Endothelial cell of umbilical vein (primary cell): ENCODE data around the gene SLC7A11. TPM values are rescaled to one million over a fixed set of nuclear protein-coding genes. Genes with fewer than 3 reads are reported as not detected.

Experiments used
- BruUV-seq: library from RNA; stranded (reverse); fragments of 400-500 nt; replicated peaks from 2 replicates; lab custom pipeline; 2021; lab: Mats Ljungman, UMichigan
- CTCF ChIA-PET: fragments of 300-600, 350-600 bp; sonication (Branson Sonifier 250); formaldehyde crosslinking; loops from one replicate; lab custom pipeline; 2021; ENCODE audit warnings: antibody characterized with exemption, inconsistent platforms; lab: Charles Lee
- POLR2A ChIA-PET: fragments of 300-600, 350-600 bp; sonication (Branson Sonifier 250); formaldehyde crosslinking; loops from one replicate; lab custom pipeline; 2021; ENCODE audit warnings: antibody characterized with exemption, inconsistent platforms; lab: Charles Lee
- DNase-seq: peaks from one replicate; pipeline ENCODE4 v3.0.0-alpha.2; 2011; ENCODE audit warnings: low read depth, low spot score
- FAIRE-seq: peaks from 2 replicates; lab custom pipeline; 2011; peaks lifted over from hg19 to GRCh38; lab: Jason Lieb, UNC
- H2AFZ ChIP-seq: 2 replicates; pipeline ENCODE4 v1.6.0; 2012; ENCODE audit warnings: low read depth, low read length, control low read depth, inconsistent platforms
- H3K27ac ChIP-seq: 2 replicates; pipeline ENCODE4 v1.5.1; 2011; ENCODE audit warnings: low read depth, mild to moderate bottlenecking, control low read depth, low read length, moderate library complexity; ENCODE audit not compliant: insufficient read depth
- H3K27me3 ChIP-seq, 2 experiments: 2 replicates each; pipeline versions ENCODE4 v1.6.0 to v1.6.1; 2011; ENCODE audit warnings: low read length in 2 of 2, mixed read lengths in 1 of 2; ENCODE audit not compliant: control insufficient read depth in 2 of 2, insufficient read depth in 2 of 2
- H3K36me3 ChIP-seq, 2 experiments: 2 replicates in 1 of 2; 3 replicates in 1 of 2; pipeline ENCODE4 v1.5.1; 2011; ENCODE audit warnings: low read length in 2 of 2, mild to moderate bottlenecking in 1 of 2, moderate library complexity in 1 of 2; ENCODE audit not compliant: control insufficient read depth in 2 of 2, insufficient read depth in 2 of 2; ENCODE audit errors: extremely low read depth in 1 of 2
- H3K4me1 ChIP-seq: 3 replicates; pipeline ENCODE4 v1.5.1; 2011; ENCODE audit warnings: mild to moderate bottlenecking, low read length; ENCODE audit not compliant: control insufficient read depth, insufficient read depth; ENCODE audit errors: extremely low read depth
- H3K4me2 ChIP-seq: 2 replicates; pipeline ENCODE4 v1.6.1; 2011; ENCODE audit warnings: low read length, control low read depth, mixed read lengths; ENCODE audit not compliant: insufficient read depth
- H3K4me3 ChIP-seq, 3 experiments: fragments of 200-600 bp in 1 of 3; sonication (generic), shearing (Covaris generic) in 1 of 3; replicated peaks in 1 of 3; 2 replicates each; pipeline ENCODE4 v1.5.1; 2011 to 2016; ENCODE audit warnings: control low read depth in 3 of 3, low read length in 3 of 3, mild to moderate bottlenecking in 2 of 3, inconsistent platforms in 1 of 3, low read depth in 1 of 3, moderate library complexity in 1 of 3; ENCODE audit not compliant: insufficient read depth in 1 of 3
- H3K79me2 ChIP-seq: 2 replicates; pipeline ENCODE4 v1.6.0; 2012; ENCODE audit warnings: low read length, inconsistent platforms; ENCODE audit not compliant: control insufficient read depth, insufficient read depth
- H3K9ac ChIP-seq: replicated peaks from 2 replicates; pipeline ENCODE3; 2011; ENCODE audit warnings: low read length, control low read depth; ENCODE audit not compliant: insufficient read depth; ENCODE audit errors: extremely low read depth
- H3K9me1 ChIP-seq: replicated peaks from 3 replicates; pipeline ENCODE4 v1.6.0; 2011; ENCODE audit warnings: mild to moderate bottlenecking, low read length; ENCODE audit not compliant: control insufficient read depth, insufficient read depth; ENCODE audit errors: extremely low read depth
- H3K9me3 ChIP-seq: replicated peaks from 2 replicates; pipeline ENCODE4 v1.5.1; 2012; ENCODE audit warnings: low read length, inconsistent platforms; ENCODE audit not compliant: control insufficient read depth, insufficient read depth
- H4K20me1 ChIP-seq: replicated peaks from 2 replicates; pipeline ENCODE3; 2011; ENCODE audit warnings: mild to moderate bottlenecking, low read length; ENCODE audit not compliant: control insufficient read depth, insufficient read depth; ENCODE audit errors: extremely low read depth
- EZH2 ChIP-seq: IDR thresholded peaks from 2 replicates; pipeline ENCODE4 v1.6.1; 2012; ENCODE audit warnings: borderline replicate concordance, low read depth, mild to moderate bottlenecking, moderate library complexity, low read length, inconsistent platforms; ENCODE audit not compliant: severe bottlenecking
- FOS ChIP-seq: IDR thresholded peaks from 2 replicates; pipeline ENCODE4 v1.6.1; 2011; ENCODE audit warnings: mild to moderate bottlenecking, low read length, moderate library complexity, borderline replicate concordance; ENCODE audit not compliant: insufficient read depth
- GATA2 ChIP-seq: IDR thresholded peaks from 2 replicates; pipeline ENCODE4 v1.7.0; 2011; ENCODE audit warnings: low read depth, mild to moderate bottlenecking, moderate library complexity, mixed read lengths, low read length; ENCODE audit not compliant: insufficient read length, insufficient read depth
- JUN ChIP-seq: IDR thresholded peaks from 2 replicates; pipeline ENCODE4 v1.6.1; 2011; ENCODE audit warnings: borderline replicate concordance, low read depth; ENCODE audit not compliant: insufficient read length, insufficient read depth
- MYC ChIP-seq: IDR thresholded peaks from one replicate; pipeline ENCODE4 v1.6.1; 2011; ENCODE audit warnings: mild to moderate bottlenecking, low read depth, low read length
- POLR2A ChIP-seq: IDR thresholded peaks from 2 replicates; pipeline ENCODE4 v1.6.1; 2012; ENCODE audit warnings: low read depth, mild to moderate bottlenecking, control low read depth, low read length
- POLR2AphosphoS5 ChIP-seq: IDR thresholded peaks from 2 replicates; pipeline ENCODE4 v1.6.1; 2012; ENCODE audit warnings: low read depth, mild to moderate bottlenecking, control low read depth, low read length, moderate library complexity; ENCODE audit not compliant: insufficient read depth
- dilution Hi-C: fragments of 300-500 bp; cut with MboI; formaldehyde crosslinking; loops from one replicate; pipeline ENCODE4 v1.15.0; 2019; ENCODE audit warnings: low sequenced_read_pairs; ENCODE audit not compliant: extremely low pct_ligation_motif_present
- intact Hi-C: fragments of 100-400 bp; cut with micrococcal nuclease; formaldehyde crosslinking; loops from one replicate; pipeline ENCODE4 v1.10.0; 2022
- polyA plus RNA-seq, 4 experiments: library from polyadenylated mRNA; depleted of rRNA in 3 of 4; stranded (reverse) in 3 of 4; unstranded in 1 of 4; fragments of >200 nt; gene quantifications; 2 replicates each; pipeline versions ENCODE4 v1.2.1 to v1.2.3, GENCODE V29; 2011 to 2012; ENCODE audit warnings: missing spikeins in 1 of 4
- total RNA-seq: library from RNA; stranded (reverse); gene quantifications from 2 replicates; pipeline ENCODE4 v1.2.3, GENCODE V29; 2021
- TF ChIP-seq, protein P1 (sequence below), 2 donors: IDR thresholded peaks; 1 replicate in 1 of 2; 2 replicates in 1 of 2; pipeline ENCODE4 v1.5.1; 2011; ENCODE audit warnings: low read length in 2 of 2, mild to moderate bottlenecking in 2 of 2, moderate library complexity in 2 of 2, control low read depth in 1 of 2, inconsistent platforms in 1 of 2, low read depth in 1 of 2; ENCODE audit not compliant: insufficient read depth in 1 of 2; ENCODE audit errors: extremely low read depth in 1 of 2
- TF ChIP-seq, protein P2 (sequence below): IDR thresholded peaks from 2 replicates; pipeline ENCODE4 v1.6.1; 2011; ENCODE audit not compliant: insufficient read depth, insufficient read length

Gene SLC7A11
- total and polyA plus RNA-seq, 2 donors (not counting 3 experiments of a cell fraction or from before 2014, with no cell fraction given) = 28.4 to 82.7 TPM

DNA sequence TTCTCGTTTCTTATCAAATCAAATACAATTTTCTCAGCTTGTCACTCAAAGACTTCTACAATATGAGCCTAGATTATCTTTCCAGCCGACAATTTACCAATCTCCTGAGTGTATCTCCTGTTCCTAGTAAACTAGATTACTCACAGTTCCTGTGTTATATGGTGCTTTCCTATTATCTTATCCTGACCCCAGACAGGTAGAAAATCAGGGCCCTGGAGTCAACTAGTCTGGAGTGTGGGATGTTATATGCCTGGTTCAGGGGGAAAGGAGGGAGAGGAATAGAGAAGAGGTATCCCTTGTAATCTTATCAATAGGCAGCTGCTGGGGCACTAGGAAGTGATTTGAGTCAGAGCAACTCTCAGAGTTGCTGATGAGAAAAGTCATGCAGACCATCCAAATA lies 127.1 kb downstream of the SLC7A11 start:
- Histone ChIP-seq H3K9ac (no peak overlapping the region), H2AFZ (peak overlapping the region; percentile 92), H3K9me3 (no peaks in the 10 kb centered on the region), H3K36me3 (no peaks in the 10 kb centered on the region), H3K4me3 (no peak overlapping the region), H3K4me1 (peaks cover 52% of the 10 kb centered on the region), H3K27ac (peak overlapping the region; percentile 43), H3K79me2 (no peaks in the 10 kb centered on the region), H3K9me1 (no peaks in the 10 kb centered on the region), H3K4me2 (peak overlapping the region; percentile 83), H4K20me1 (no peaks in the 10 kb centered on the region), H3K27me3 (no peaks in the 10 kb centered on the region)
- dilution Hi-C loops (no loop called here), intact Hi-C loops (loop anchor here (10.0 kb wide), 1 partner anchor 900 kb away; the partner anchor contains the start of gene NOCT)
- no TSS peak for BruUV-seq
- DNase-seq (no peak), FAIRE-seq (no peak)
- POLR2A ChIA-PET = interaction anchor here (0.8 kb wide), 1 partner anchor 62 kb away, joined by 3 read pairs; no protein-coding TSS in a partner anchor
- CTCF ChIA-PET = interaction anchor here (1.0 to 2.9 kb wide), 2 partner anchors 25 to 47 kb away, joined by 3 to 11 read pairs; no protein-coding TSS in a partner anchor
- TF ChIP-seq GATA2 (peak; percentile 65), POLR2A (no peak), POLR2AphosphoS5 (no peak)

DNA sequence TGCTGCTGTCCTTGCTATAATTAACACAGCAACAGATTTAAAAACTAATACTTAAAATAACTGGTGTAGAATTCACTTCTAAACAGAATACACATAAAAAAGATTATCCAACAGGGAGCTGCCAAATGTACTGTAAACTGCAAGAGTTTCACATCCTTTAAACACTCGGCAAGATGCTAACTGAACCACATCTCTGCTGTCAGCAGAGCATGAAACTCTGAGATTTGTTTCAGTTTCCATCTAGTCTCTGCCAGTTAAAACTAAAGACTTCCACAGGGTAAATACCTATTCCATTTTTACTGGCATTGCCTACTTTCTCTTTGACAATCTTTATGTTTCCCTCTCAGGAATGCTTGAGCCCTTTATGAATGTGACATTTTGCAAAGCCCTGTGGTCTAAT lies 127.7 kb downstream of the SLC7A11 start:
- H4K20me1 ChIP-seq = no peaks in the 10 kb centered on the region
- H3K4me1 ChIP-seq = peaks cover 53% of the 10 kb centered on the region
- POLR2A ChIA-PET = interaction anchor here (0.8 kb wide), 1 partner anchor 61 kb away, joined by 3 read pairs; no protein-coding TSS in a partner anchor
- FAIRE-seq (no peak), DNase-seq (peak; percentile 36)
- no peaks in the 10 kb centered on the region for H3K9me3 ChIP-seq
- H2AFZ ChIP-seq = peak overlapping the region; percentile 92
- H3K9me1 ChIP-seq = no peaks in the 10 kb centered on the region
- BruUV-seq = no TSS peak
- CTCF ChIA-PET = interaction anchor here (2.9 kb wide), 1 partner anchor 24 kb away, joined by 11 read pairs; no protein-coding TSS in a partner anchor
- H3K27ac ChIP-seq = peak overlapping the region; percentile 43
- intact Hi-C loops = loop anchor here (10.0 kb wide), 1 partner anchor 900 kb away; the partner anchor contains the start of gene NOCT
- no peak overlapping the region for H3K4me3 ChIP-seq
- H3K27me3 ChIP-seq = no peaks in the 10 kb centered on the region
- TF ChIP-seq, protein P1, sequence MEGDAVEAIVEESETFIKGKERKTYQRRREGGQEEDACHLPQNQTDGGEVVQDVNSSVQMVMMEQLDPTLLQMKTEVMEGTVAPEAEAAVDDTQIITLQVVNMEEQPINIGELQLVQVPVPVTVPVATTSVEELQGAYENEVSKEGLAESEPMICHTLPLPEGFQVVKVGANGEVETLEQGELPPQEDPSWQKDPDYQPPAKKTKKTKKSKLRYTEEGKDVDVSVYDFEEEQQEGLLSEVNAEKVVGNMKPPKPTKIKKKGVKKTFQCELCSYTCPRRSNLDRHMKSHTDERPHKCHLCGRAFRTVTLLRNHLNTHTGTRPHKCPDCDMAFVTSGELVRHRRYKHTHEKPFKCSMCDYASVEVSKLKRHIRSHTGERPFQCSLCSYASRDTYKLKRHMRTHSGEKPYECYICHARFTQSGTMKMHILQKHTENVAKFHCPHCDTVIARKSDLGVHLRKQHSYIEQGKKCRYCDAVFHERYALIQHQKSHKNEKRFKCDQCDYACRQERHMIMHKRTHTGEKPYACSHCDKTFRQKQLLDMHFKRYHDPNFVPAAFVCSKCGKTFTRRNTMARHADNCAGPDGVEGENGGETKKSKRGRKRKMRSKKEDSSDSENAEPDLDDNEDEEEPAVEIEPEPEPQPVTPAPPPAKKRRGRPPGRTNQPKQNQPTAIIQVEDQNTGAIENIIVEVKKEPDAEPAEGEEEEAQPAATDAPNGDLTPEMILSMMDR (IDR thresholded peaks at IDR 0.05; ENCODE audit: extremely low read depth in 1 of 2, insufficient read depth in 1 of 2, low read depth in 1 of 2, low read length in 2 of 2) = no peak
- TF ChIP-seq GATA2 (no peak), JUN (no peak), POLR2A (no peak), POLR2AphosphoS5 (no peak), FOS (no peak), EZH2 (no peak), MYC (no peak)
- TF ChIP-seq, protein P2, sequence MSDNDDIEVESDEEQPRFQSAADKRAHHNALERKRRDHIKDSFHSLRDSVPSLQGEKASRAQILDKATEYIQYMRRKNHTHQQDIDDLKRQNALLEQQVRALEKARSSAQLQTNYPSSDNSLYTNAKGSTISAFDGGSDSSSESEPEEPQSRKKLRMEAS = no peak
- H3K4me2 ChIP-seq = peak overlapping the region; percentile 83
- H3K79me2 ChIP-seq = no peaks in the 10 kb centered on the region
- dilution Hi-C loops = no loop called here
- H3K36me3 ChIP-seq = no peaks in the 10 kb centered on the region
- no peak overlapping the region for H3K9ac ChIP-seq
